Lower leg skin (tissue), 3 donors: Measurements from ENCODE around the gene NDFIP1.

Source experiments
- POLR2A ChIP-seq, 2 donors: fragments of 450-650 bp; IDR thresholded peaks; one replicate each; pipeline ENCODE4 v1.6.1; 2016 to 2017; ENCODE audit warnings: antibody characterized with exemption in 2 of 2, mild to moderate bottlenecking in 1 of 2, moderate library complexity in 1 of 2
- TF ChIP-seq, protein P1 (sequence below), 3 donors: fragments of 450-650 bp; IDR thresholded peaks; one replicate each; pipeline ENCODE4 v1.5.1; 2016; ENCODE audit warnings: antibody characterized with exemption in 3 of 3, mild to moderate bottlenecking in 3 of 3, moderate library complexity in 2 of 3

DNA sequence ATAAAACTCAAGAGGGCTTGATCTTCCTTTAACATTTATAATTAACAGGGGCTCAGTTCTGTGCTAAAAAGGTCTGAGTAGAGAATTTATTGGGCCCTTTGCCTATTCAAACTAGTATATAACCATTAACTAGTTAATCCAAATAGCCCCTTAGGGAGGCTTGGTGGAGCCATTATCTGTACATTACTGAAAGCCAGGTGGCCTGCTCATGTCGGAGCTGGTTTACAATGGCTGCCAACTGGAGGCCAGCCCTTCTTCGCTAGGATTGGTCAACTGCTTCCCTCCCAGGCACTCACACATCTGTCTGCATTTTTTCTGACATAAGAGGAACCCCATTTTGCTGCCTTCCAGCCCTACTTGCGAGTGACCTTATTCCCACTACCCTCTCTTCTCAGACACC, 30.4 kb upstream of the NDFIP1 start:
- TF ChIP-seq, protein P1, sequence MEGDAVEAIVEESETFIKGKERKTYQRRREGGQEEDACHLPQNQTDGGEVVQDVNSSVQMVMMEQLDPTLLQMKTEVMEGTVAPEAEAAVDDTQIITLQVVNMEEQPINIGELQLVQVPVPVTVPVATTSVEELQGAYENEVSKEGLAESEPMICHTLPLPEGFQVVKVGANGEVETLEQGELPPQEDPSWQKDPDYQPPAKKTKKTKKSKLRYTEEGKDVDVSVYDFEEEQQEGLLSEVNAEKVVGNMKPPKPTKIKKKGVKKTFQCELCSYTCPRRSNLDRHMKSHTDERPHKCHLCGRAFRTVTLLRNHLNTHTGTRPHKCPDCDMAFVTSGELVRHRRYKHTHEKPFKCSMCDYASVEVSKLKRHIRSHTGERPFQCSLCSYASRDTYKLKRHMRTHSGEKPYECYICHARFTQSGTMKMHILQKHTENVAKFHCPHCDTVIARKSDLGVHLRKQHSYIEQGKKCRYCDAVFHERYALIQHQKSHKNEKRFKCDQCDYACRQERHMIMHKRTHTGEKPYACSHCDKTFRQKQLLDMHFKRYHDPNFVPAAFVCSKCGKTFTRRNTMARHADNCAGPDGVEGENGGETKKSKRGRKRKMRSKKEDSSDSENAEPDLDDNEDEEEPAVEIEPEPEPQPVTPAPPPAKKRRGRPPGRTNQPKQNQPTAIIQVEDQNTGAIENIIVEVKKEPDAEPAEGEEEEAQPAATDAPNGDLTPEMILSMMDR (IDR thresholded peaks at IDR 0.05): no peak
- TF ChIP-seq POLR2A (IDR thresholded peaks at IDR 0.05): no peak
